ENCODE data around the gene LRRC8B.
"Not testable (repeated sequence)": the region's sequence is repeated elsewhere in the genome, so short reads cannot be mapped to it uniquely, and the experiment has no call there.

The LRRC8B gene

GRCh38 chr1:89524369-89525168 lies at the start of gene LRRC8B:
TSS of gene LRRC8B (plus strand) at chr1:89524829. CDS start at chr1:89582651, 57,822 bp downstream.
- no peak for DNase-seq (ENCODE audit: low read depth)

- no peak for DNase-seq (ENCODE audit: low read depth)
Measured at GRCh38 chr1:89475269-89475668, 49.4 kb upstream of the LRRC8B start.

GRCh38 chr1:89476072-89476471 lies 48.6 kb upstream of the LRRC8B start:
- DNase-seq (ENCODE audit: low read depth): no peak

GRCh38 chr1:89483010-89483756 lies 41.4 kb upstream of the LRRC8B start:
- DNase-seq (ENCODE audit: low read depth): peak; percentile 46

GRCh38 chr1:89483757-89484077 lies 40.9 kb upstream of the LRRC8B start:
- no peak for DNase-seq (ENCODE audit: low read depth)

- DNase-seq (ENCODE audit: low read depth): no peak
Measured at GRCh38 chr1:89484092-89485038, 40.3 kb upstream of the LRRC8B start.

- DNase-seq (ENCODE audit: low read depth): no peak
Measured at GRCh38 chr1:89487972-89488371, 36.7 kb upstream of the LRRC8B start.

- peak; percentile 2 for DNase-seq (ENCODE audit: low read depth)
Measured at GRCh38 chr1:89489047-89489729, 35.4 kb upstream of the LRRC8B start.

GRCh38 chr1:89490389-89490788 lies 34.2 kb upstream of the LRRC8B start:
- DNase-seq (ENCODE audit: low read depth): no peak

- DNase-seq (ENCODE audit: low read depth): no peak
Measured at GRCh38 chr1:89499320-89499719, 25.3 kb upstream of the LRRC8B start.

GRCh38 chr1:89502042-89502441 lies 22.6 kb upstream of the LRRC8B start:
- DNase-seq (ENCODE audit: low read depth): no peak

- DNase-seq (ENCODE audit: low read depth): no peak
Measured at GRCh38 chr1:89502895-89503294, 21.7 kb upstream of the LRRC8B start.

- no peak for DNase-seq (ENCODE audit: low read depth)
Measured at GRCh38 chr1:89503690-89504089, 20.9 kb upstream of the LRRC8B start.

GRCh38 chr1:89510061-89510460 lies 14.6 kb upstream of the LRRC8B start:
- DNase-seq (ENCODE audit: low read depth): not testable (repeated sequence)

- no peak for DNase-seq (ENCODE audit: low read depth)
Measured at GRCh38 chr1:89512996-89513720, 11.5 kb upstream of the LRRC8B start.

- no peak for DNase-seq (ENCODE audit: low read depth)
Measured at GRCh38 chr1:89516055-89516454, 8.6 kb upstream of the LRRC8B start.

GRCh38 chr1:89518221-89518631 lies 6.4 kb upstream of the LRRC8B start:
- DNase-seq (ENCODE audit: low read depth): no peak

- no peak for DNase-seq (ENCODE audit: low read depth)
Measured at GRCh38 chr1:89519779-89520358, 4.8 kb upstream of the LRRC8B start.

GRCh38 chr1:89521977-89522376 lies 2.7 kb upstream of the LRRC8B start:
- not testable (repeated sequence) for DNase-seq (ENCODE audit: low read depth)

- DNase-seq (ENCODE audit: low read depth): no peak
Measured at GRCh38 chr1:89523572-89524368, 859 bp upstream of the LRRC8B start.
